GM21423 (cell line): ENCODE results near the gene CEP152.

ENCODE experiments used
- ATAC-seq: cut with Tn5 transposase; IDR thresholded peaks from one replicate; pipeline ENCODE4 v1.9.1; 2021; ENCODE audit warnings: mild to moderate bottlenecking, moderate library complexity; ENCODE audit not compliant: unreplicated experiment

CEP152 gene

GRCh38 chr15:48712546-48712945 is 98.3 kb downstream of the CEP152 start:
- no peak for ATAC-seq

GRCh38 chr15:48710952-48711495 is 99.8 kb downstream of the CEP152 start:
- no peak for ATAC-seq

GRCh38 chr15:48708641-48709040 is 102.2 kb downstream of the CEP152 start:
- ATAC-seq: no peak

- ATAC-seq: no peak
These were observed 105.5 kb downstream of the CEP152 start for GRCh38 chr15:48705381-48705780.

- ATAC-seq: no peak
These were observed 107.3 kb downstream of the CEP152 start for GRCh38 chr15:48703544-48703943.

DNA sequence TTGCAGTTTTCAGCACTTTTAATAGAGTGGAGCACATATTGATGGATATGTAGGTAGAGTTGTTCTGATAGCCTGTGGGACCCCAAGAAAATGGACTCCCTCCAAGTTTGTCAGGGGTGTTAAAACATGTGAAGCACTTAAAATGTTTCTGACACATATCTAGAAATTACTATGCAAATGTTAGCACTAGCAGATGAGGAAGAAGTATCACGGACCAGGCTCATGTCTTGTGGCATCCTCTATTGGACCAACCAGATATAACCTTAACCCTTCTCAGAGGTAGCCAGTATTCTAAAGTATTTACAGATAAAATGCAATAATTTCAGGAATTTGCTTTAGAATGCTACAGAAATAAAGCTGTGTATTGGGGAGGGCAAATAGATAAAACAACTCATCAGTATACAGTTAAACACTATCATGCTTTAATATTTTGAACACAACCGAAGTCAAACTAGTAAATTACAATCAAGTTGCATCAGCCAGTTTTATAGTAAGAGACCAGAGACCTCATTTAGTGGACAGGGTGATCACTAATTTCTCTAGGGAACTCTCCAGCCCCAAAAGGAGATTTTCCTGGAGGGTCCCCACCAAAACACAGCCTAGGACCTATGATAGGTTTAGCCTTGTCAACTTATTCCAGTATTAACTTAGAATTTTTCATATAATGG is 108.2 kb downstream of the CEP152 start:
- ATAC-seq: no peak

DNA sequence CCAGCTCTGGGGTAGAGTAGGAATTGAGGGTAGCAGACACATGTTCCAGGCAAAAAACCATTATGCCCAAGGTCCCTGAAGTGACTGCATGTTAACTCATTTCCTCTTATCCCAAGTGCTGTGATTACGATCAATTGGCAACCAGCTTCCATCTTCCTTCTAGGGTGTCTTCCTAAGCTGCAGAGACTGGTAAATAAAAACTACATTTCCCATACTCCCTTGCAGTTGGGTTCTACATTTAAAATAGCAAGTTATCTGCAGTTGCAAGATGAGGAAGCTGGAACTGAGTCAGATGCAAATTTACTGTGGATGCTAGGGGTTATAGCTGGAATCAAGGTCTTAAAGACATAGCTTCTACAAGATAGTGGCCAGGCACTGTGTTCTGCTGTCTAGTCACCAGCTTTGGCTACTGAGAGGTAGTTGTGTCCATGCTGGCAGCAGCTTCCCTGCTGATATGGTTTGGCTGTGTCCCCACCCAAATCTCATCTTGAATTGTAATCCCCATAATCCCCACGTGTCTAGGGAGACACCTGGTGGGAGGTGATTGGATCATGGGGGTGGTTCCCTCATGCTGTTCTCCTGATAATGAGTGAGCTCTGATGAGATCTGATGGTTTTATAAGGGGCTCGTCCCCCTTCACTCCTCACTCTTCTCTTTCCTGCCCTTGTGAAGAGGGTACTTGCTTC is 114.1 kb downstream of the CEP152 start:
- ATAC-seq: no peak

DNA sequence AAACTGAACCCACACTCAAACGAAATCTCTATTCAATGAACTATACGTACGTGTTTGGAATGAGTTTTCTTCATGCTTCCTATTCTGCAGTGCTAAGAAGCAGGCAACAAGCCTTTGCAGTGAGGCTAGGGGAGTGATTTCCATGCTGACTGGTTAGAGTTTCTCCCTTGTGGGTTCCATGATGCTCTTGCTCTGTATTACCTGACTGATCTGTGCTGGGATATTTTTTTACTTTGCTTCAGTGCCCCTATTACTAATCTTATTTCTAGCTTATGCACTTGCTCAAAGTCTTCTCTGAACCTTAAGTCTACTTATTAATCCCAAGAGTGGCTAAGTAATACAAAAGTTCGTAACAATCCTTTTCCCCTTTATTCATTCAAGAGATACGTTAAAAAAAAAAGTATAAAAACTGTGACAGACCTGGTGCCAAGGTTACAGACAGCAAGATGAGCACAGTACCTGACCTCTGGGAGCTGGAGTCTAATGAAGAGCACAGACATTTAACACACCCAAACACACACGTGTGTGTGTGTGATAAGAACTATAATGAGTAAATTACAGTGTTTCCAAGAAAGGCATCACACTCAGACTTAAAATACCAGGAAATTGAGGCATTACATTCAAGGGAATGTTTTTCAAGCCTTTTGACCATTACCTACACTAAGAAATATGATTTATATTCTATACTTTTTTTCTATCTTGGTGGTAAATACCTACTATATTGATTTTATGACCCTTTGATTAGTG is 114.9 kb downstream of the CEP152 start:
- ATAC-seq: no peak

DNA sequence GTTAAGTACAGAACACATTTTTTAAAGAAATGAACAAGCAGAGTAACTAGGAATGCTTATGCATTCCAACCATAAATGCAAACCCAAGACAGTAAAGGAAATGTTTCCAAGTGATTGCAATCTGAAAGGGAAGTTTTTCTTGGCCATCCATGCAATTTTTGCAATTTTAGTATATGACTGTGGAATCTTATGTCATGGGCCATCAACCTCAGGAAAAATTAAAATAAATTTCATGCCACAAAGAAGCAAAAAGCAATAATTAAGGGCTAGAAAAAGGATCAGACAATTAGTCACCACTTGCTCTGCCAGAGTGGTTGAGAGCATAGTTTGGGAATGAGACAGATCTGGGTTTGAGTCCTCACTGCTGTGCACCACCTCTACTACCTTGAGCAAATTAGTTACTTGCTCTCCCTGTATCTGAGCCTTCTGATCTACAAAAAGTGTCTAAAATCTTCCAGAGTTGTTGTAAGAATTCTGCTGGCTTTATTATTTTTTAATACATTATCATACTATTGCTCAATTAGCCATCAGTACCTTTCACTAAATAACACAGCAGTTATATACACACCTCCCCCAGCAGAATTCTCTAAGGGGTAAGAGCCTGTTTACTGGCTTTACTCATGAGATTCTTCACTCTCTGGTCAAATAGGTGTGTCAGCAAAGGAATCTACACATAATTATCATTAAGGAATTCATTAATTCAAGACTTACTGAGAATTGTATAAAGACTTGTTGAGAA is 115.6 kb downstream of the CEP152 start:
- ATAC-seq: no peak

DNA sequence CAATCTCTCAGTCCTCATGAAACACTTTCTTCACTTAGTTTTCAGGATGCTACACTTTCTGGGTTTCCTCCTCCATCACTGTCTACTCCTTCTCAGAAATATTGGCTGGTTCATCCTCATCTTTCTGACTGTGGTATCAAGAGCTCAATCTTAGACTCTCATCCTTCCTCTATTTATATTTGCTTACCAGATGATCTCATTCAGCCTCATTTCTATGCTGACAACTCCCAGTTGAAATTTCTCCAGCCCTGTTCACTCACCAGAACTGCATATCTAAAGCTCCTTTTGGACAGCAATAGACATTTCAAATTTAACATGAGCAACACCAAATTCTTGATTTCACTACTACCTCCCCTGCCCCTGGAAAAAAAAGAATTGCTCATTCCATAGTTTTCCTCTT is 117.4 kb downstream of the CEP152 start:
- ATAC-seq: no peak

DNA sequence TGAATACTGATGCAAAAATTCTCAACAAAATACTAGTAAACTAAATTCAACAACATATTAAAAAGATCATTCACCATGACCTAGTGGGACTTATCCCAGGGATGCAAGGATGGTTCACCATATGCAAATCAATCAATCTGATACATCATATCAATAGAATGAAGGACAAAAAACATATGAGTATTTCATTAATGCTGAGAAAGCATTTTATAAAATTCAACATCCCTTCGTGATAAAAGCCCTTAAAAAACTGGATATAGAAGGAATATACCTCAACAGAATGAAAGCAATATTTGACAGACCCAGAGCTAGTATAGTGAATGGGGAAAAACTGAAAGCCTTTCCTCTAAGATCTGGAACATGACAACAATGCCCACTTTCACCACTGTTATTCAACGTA is 122.4 kb downstream of the CEP152 start:
- no peak for ATAC-seq
